ENCODE results near the gene ELAC1.

Gene ELAC1

DNA sequence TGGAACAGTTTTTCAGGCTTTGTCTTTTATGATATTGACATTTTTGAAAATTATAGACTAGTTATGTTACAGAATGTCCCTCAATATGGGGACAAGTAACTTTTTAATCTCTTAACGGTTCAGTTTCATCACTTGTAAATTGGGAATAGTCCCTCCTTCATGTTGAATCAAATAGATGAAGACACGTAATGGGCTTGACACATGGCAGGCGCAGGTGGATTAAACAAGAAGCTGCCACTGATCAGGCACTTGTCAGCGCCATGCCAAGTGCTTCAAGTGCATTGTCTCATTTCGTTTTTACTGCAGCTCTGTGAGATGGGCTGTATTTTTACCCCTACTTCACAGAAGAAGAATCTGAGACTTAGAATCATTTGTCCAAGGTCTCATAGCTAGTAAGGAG, 52.7 kb downstream of the ELAC1 start:
- no peak for DNase-seq (ENCODE audit: low read depth in 2 of 2)

GRCh38 chr18:51021226-51021965, 53.6 kb downstream of the ELAC1 start:
- DNase-seq (ENCODE audit: low read depth in 2 of 2), result no peak

GRCh38 chr18:51025512-51025911, 57.7 kb downstream of the ELAC1 start:
- DNase-seq (ENCODE audit: low read depth in 2 of 2), result no peak

DNA sequence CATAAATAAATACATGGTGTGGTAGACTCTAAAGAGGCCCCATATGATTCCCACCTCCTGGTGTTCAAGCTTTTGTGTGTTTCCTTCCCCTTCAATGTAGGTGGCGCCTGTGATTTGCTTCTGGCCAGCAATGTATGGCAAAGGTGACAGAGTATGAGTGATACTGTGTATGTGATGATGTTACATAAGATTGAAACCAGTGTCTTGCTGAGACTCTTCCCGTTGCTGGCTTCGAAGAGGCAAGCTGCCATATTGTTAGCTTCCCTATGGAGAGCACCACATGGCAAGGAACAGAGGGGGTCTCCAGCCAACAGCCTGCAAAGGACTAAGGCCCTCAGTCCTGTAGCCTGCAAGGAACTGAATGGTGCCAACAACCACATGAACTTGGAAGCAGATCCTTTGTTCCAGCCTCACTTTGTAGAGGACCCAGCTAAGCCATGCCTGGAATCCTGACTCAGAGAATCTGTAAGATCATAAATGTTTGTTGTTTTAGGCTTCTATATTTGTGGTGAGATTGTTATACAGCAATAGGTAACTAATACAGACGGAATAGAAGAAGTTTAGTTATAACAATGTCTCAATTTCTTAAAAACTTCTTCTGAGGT, 60.5 kb downstream of the ELAC1 start:
- DNase-seq (ENCODE audit: low read depth in 2 of 2), result no peak

DNA sequence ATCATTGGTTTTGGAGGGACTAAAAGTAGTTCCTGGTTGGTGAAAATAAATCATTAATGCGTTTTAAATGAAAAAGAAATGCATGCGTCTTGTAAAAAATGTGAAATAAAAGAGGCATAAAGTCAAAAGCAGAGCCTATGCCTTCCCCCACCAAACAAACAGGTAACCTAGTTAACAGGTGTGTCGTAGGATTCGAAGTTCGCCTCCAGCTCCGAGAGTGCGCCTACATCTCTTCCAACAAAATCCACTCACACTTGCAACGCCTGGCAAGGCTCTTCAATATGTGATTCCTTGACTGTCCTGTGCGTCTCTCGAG, 61.5 kb downstream of the ELAC1 start:
- DNase-seq (ENCODE audit: low read depth in 2 of 2), result no peak

DNA sequence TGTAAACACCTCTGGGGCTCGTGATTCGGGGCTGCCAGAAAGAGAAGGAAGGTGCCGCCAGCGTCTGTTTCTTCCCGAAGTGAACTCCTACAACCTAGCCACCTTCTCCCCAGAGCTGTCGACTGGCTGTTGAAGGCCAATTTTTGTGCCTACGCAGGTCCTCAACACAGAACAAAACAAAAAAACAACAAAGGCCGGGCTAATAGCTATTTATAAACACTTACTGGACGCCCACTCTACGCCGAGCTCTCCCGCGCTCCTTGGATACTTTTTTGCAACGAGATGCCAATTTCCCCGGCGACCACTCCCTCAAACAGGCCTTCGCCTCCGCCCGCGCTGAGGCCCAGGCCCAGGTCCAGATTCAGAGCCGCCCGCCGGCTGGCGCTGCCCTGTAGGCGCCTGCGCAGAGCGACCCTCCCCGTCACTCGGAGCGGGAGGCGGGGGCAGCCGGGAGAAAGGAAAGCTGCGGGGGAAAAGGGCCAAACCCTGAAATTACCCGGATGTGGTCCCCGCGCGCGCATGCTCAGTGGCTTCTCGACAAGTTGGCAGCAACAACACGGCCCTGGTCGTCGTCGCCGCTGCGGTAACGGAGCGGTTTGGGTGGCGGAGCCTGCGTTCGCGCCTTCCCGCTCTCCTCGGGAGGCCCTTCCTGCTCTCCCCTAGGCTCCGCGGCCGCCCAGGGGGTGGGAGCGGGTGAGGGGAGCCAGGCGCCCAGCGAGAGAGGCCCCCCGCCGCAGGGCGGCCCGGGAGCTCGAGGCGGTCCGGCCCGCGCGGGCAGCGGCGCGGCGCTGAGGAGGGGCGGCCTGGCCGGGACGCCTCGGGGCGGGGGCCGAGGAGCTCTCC, 62.1 kb downstream of the ELAC1 start, which contains the start of gene SMAD4:
Gene SMAD4 (plus strand): TSS at position 520 of the 843 bp plus-strand sequence. CDS start 16,834 bp downstream, outside the sequence.
- DNase-seq (ENCODE audit: low read depth in 2 of 2), result peak; percentile 92

GRCh38 chr18:51030537-51031258, 62.9 kb downstream of the ELAC1 start:
- DNase-seq (ENCODE audit: low read depth in 2 of 2), result peak; percentile 25 to 33

DNA sequence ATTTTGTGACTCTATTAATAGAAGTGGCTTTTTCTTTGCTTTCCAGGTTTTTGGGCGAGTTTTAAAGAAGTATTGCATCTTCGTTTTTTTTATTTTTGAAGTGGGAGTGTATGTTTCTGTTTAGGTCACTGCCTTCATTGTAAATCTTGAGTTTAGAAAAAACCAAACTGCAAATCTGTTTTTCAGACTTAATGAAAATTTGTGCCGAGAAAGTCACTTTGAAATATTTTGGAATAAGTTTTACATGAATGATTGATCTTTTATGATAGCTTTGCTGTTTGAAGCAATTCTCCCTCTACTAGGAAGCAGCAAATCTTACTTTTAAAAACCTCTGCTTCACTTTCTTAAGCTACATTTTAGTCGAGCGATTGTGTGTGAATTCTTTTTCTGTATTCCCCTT, 64.4 kb downstream of the ELAC1 start:
- no peak for DNase-seq (ENCODE audit: low read depth in 2 of 2)

DNA sequence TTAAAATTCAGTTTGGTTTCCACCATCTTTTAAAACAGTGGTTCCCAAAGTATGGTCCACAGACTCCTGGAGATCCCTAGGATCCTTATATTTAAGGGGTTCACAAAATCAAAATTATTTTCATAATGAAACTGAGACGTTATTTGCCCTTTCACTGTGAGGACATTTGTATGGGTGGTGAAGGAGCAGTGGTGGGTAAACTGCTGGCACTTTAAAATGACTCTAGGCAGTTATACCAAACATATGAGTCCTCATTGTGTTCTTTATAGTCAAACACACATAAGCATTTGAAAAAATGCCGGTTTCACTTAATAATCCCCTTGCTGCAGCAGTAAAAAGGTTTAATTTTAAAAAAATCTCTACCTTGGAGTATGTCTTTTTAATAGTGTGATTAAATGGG, 69.4 kb downstream of the ELAC1 start:
- DNase-seq (ENCODE audit: low read depth in 2 of 2), result no peak
